ENCODE data around the gene CHMP5.
"Not testable (repeated sequence)": the region's sequence is repeated elsewhere in the genome, so short reads cannot be mapped to it uniquely, and the experiment has no call there.

Gene CHMP5

DNA sequence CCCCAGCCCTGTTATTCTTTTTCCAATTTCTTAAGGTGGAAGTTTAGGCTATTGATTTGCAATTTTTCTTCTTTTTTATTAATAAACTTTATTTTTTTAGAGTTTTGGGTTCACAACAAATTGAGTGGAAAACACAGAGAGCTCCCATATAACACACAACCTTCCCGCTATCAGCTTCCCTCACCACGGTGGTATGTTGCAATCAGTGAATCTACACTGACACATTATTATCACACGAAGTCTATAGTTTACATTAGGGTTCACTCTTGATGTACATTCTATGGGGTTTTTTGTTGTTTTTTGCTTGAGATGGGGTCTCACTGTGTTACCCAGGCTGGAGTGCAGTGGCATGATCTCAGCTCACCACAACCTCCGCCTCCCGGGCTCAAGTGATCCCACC is 20.7 kb downstream of the CHMP5 start:
- no peak for DNase-seq

GRCh38 chr9:33287087-33287490 is 22.2 kb downstream of the CHMP5 start:
- DNase-seq: peak in 1 of 2 experiments; percentile 50

DNA sequence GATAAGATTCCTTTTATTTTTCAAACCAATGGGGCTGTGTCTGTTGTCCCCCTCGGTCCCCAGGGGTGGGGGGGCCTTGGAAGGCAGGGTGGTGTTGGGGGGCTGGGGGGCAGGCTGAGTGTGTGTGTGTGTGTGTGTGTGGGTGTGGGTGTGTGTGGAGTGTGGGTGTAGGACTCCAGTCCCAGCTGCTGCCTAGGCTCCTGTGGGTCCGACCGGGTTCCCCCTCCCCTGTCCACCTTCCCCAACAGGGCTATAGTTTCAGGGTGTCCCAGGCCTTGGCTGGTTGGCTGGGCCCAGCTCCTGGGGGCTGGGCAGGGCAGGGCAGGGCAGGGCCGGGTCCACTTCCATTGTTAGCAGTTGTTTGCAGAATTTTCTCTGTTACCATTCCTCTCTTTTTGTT is 23.4 kb downstream of the CHMP5 start:
- DNase-seq: no peak

- no peak for DNase-seq
Observed at GRCh38 chr9:33288828-33289483, 24.1 kb downstream of the CHMP5 start.

DNA sequence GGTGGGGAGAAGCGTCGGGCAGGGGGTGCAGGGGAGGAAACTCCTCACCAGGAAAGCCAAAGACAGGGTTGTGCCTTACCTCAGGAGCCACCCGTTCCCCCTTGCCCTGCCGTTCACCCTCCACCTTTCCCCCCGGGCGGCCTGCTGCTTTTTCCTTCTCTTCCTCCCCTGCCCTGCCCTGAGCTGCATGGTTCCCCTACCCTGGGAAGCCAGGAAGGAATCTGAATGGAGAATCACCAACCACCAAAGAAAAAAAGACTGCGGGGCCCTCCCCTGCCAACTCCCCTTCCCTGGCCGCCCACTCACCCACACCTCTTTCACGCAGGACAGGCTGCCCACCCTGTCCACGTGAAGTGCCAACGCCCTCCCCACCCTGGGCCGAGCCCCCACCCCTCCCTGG is 24.6 kb downstream of the CHMP5 start:
- DNase-seq: peak; percentile 43 to 51

GRCh38 chr9:33289936-33290246 is 25.0 kb downstream of the CHMP5 start:
- no peak for DNase-seq

DNA sequence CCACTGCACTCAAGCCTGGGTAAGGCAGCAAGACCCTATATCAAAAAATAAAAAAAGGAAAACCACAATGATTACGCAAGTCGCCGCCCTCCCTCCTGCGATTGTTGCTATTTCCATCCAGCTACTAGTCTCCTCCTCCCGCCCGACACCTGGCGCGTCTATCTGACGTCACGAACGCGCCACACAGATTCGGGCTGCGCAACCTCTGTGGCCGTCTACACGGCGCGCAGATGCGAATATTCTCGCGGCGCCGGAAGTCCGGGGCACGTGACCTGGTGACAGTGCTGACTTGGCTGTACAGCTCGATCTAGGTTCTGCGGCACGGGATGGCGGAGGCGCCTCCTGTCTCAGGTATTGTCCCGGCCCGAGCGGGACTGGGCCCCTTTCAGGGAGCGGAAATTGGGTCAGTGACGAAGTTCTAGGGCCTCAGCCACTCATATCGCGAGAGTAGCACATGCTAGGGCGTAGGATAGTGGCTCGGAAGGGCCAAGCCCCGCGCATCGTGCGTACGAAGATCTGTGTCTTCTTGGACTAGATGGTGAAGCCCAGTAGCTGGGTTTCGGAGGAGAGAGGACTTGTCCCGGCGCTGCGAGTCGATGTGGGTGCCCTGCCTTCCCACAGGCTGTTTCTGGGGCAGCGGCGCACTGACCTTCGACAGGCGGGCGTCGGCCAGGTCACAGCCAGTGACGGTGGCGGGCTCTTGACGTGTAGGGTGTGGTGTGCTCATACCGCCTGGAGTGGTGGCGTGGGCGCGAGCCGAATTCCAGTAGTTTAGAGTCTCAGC is 25.6 kb downstream of the CHMP5 start, which contains the start of gene NFX1:
TSS of gene NFX1 (plus strand) at position 270 of the 784 bp plus-strand sequence. CDS start at position 327, 57 bp downstream.
- peak; percentile 98 for DNase-seq

DNA sequence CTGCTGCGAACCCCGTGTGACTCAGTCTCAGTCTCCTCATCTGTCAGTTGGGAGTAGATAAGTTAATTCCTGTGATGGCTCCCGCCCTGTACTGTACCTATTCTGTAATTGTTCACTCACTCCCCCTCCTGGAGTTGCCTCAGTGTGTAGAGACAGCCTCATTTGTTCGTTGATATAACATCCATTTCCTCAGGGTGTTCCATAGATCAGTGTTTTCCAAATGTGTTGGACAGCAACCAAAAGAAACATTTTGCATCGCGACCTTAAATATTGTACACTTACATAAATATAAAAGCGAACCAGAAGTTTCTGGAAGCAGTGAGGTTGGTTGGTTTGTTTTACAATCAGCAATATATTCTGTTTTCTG is 26.2 kb downstream of the CHMP5 start:
- no peak for DNase-seq

GRCh38 chr9:33291901-33292300 is 27.1 kb downstream of the CHMP5 start:
- DNase-seq: no peak

GRCh38 chr9:33293782-33294181 is 28.9 kb downstream of the CHMP5 start:
- no peak for DNase-seq

DNA sequence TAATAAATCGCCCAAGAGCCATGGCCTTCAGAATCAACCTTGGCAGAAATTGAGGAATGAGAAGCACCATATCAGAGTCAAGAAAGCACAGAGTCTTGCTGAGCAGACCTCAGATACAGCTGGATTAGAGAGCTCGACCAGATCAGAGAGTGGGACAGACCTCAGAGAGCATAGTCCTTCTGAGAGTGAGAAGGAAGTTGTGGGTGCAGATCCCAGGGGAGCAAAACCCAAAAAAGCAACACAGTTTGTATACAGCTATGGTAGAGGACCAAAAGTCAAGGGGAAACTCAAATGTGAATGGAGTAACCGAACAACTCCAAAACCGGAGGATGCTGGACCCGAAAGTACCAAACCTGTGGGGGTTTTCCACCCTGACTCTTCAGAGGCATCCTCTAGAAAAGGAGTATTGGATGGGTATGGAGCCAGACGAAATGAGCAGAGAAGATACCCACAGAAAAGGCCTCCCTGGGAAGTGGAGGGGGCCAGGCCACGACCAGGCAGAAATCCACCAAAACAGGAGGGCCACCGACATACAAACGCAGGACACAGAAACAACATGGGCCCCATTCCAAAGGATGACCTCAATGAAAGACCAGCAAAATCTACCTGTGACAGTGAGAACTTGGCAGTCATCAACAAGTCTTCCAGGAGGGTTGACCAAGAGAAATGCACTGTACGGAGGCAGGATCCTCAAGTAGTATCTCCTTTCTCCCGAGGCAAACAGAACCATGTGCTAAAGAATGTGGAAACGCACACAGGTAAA is 30.0 kb downstream of the CHMP5 start:
- no peak for DNase-seq

DNA sequence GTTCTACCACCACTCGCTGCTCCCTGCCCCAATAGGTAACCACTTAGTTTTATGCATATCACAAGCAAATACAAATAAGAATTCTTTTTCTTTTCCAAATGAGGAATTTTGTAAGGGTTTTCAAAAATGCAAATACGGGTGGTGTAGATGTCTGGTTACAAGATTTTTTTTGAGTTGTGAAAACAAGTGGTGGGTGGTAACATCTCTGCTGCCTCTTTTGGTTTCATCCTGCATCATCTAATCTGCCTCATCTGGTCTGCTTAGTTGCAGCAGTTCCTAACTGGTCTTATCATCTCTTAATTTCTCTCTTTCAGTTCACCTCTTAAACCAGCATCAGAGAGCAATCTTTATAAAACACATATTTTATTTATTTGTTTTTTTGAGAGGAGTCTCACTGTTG is 30.7 kb downstream of the CHMP5 start:
- no peak for DNase-seq

DNA sequence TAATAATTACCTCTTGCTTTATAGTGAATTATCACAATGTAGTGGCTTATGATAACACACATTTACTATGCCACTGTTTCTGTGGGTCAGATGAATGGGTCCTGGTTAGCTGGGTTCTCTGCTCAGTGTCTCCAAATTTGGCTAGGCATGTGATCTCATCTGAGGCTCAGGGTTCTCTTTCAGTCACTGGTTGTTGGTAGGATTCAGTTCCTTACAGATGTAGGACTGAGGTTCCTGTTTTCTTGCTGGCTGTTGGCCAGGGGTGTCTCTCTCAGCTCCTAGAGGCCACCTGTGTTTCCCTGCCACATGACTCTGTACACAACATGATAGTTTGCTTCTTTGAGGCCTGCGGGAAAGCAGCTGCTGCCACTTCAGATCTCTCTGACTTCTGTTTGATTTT is 32.6 kb downstream of the CHMP5 start:
- DNase-seq: no peak

DNA sequence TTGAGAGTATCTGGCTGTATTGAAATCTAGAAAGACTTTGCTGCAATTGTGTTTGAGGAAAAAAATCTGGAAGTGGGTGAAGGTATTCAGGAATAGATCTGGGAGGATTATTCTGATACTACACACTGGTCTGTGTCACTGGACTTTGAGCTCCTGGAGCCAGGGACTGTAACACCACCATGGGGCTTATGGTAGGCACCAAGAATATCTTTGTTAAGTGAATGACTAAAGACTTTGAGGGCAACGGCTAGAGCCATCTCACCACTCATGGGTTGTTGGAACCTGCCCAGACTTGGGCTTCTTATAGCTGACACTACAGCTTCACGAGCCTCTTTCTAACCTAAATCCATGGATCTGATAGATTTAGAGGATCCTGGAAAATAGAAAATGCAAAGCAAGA is 35.7 kb downstream of the CHMP5 start:
- no peak for DNase-seq

- no peak for DNase-seq
Observed at GRCh38 chr9:33304362-33304761, 39.5 kb downstream of the CHMP5 start.

DNA sequence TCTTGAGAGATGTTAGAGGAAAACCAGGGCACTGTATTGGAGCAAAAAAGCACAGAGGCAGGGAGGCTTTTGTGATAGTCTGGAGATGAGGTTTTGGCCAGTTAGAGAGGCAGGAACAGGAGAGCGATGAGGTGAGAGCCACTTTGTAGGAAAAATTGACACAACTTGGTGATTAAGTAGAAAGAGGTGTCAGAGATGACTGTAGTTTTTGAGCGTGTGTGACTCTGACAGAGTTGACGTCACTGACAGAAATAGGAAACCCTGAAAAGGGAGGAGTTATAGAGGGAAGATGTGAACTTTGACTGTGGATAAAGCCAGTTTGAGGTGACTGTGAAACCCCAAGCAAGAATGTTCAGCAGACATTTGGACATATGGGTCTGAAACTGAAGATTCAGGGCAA is 41.2 kb downstream of the CHMP5 start:
- peak in 1 of 2 experiments; percentile 32 for DNase-seq

- DNase-seq: no peak
Observed at GRCh38 chr9:33307067-33307466, 42.2 kb downstream of the CHMP5 start.

DNA sequence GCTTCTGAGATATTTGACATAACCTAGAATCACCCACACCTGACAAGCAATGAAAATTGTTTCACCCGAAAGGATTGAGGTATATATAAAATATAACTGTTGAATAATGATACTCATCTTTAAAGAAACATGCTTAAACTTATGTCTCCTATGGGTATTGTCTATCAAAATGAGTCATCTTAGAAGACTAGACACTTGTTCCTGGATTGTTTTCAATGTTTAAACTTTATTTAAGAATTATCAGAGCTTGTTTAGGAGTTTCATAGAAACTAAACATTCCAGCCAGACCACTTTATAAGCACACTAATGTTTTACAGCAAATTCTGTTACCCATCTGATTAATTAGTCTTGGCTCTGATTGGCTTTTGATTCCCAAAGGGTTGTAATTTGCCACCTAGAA is 45.1 kb downstream of the CHMP5 start:
- DNase-seq: no peak

DNA sequence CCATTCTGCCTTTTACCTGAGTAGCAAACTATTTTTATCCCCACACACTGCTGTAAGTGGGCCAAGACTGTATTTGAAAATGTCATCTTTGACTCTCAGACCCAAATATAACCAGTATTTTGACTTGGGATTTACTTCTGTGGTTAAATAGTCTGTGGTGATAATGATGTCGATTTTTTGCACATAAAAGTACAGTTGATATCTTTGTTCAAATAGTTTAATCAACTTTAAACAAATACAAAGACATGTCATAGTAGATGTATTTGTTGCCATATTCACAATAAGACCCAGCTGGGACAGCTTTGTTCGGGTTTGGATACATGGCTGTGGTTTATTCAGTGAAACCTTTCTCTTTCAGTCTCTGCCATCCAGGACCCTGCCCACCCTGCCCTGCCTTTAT is 45.9 kb downstream of the CHMP5 start:
- DNase-seq: no peak

- DNase-seq: no peak
Observed at GRCh38 chr9:33311953-33312352, 47.1 kb downstream of the CHMP5 start.

DNA sequence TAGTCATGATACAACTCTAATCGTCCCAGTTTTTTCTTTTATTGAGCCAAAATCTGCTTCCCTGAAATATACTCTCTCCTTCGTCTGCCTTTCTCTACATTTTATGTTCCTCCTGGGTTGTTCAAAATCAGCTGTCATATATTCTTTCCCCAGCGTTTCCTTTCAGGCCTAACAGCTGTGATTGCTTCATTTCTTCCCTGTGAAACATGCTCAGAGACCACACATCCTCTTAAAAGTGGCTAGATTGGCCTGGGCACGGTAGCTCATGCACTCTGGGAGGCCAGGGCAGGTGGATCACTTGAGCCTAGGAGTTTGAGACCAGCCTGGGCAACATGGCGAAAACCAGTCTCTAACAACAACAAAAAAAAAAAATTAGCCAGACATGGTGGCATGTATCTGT is 50.5 kb downstream of the CHMP5 start:
- no peak for DNase-seq

GRCh38 chr9:33317136-33317535 is 52.3 kb downstream of the CHMP5 start:
- not testable (repeated sequence) for DNase-seq

DNA sequence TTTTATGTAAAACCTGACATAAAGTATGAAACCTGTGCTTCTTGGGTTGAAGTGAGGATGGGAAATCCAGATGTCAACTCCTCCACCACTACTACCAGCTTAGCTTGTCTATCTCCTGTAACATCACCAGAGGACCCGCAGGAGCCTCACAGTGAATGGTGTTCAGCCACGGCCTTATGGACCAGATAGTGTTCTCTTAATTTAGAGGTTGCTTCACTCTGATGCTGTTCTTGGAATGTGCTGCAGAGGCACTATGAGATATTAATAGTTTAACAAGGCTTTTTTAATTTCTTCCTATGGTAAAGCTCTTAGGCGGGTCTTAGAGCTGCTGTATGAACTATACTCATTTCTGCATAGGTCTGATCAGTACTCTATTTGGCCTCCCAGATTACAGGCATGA is 53.4 kb downstream of the CHMP5 start:
- DNase-seq: no peak

DNA sequence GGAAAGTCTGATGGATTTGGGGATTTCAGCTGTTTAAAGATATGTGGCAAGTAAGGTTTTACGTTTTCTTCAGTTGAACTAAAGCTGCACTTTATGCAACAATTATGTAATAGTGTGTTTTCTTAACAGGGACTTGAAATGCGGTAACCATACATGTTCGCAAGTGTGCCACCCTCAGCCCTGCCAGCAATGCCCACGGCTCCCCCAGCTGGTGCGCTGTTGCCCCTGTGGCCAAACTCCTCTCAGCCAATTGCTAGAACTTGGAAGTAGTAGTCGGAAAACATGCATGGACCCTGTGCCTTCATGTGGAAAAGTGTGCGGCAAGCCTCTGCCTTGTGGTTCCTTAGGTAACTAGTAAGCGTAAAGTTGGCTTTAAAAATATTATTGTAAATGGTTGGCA is 53.9 kb downstream of the CHMP5 start:
- DNase-seq: no peak

Data from activated CD4-positive, alpha-beta T cell treated with anti-CD3 and anti-CD28 coated beads, Interleukin-2, amount 50 U/mL, for 48 hours (primary cell).